K562 (cell line): ENCODE results near the gene AASDH. TPM values are rescaled to one million over a fixed set of nuclear protein-coding genes. Genes with fewer than 3 reads are reported as not detected.
A peak's percentile ranks its signal among the peaks of the same experiment; 100 is the strongest.

Experiments used
- ATAC-seq: fragments of 200-7000 bp; cut with Tn5 transposase; 3 replicates; pipeline ENCODE4 v1.9.1; 2020; ENCODE audit warnings: moderate library complexity
- BruUV-seq: library from RNA; stranded (reverse); fragments of 400-500 nt; replicated peaks from 2 replicates; lab custom pipeline; 2021; lab: Mats Ljungman, UMichigan
- CTCF ChIA-PET: fragments of 300-600 bp; formaldehyde crosslinking; extraction: SDS; loops from one replicate; lab custom pipeline; 2021; ENCODE audit warnings: low intra/inter-chr PET ratio; lab: Yijun Ruan, JAX
- POLR2A ChIA-PET: fragments of 300-600, 350-650 bp; sonication (Branson Sonifier 250); formaldehyde crosslinking; extraction: SDS; loops from one replicate; lab custom pipeline; 2021; ENCODE audit warnings: antibody characterized with exemption, inconsistent platforms; lab: Yijun Ruan, JAX
- DNase-seq, 4 experiments: peaks; one replicate each; pipeline versions ENCODE4 v3.0.0 to v3.0.0-alpha.2; 2011 to 2018; ENCODE audit warnings: low spot score in 3 of 4, mixed read lengths in 3 of 4; ENCODE audit errors: extremely low read depth in 1 of 4
- FAIRE-seq: peaks from 2 replicates; lab custom pipeline; 2011; peaks lifted over from hg19 to GRCh38; lab: Jason Lieb, UNC
- H2AFZ ChIP-seq: 2 replicates; pipeline ENCODE4 v1.6.0; 2011; ENCODE audit warnings: low read depth, low read length, control low read depth, inconsistent platforms
- H3K27ac ChIP-seq: fragments of 200-600 bp; 3 replicates; pipeline ENCODE4 v1.8.0; 2011; ENCODE audit warnings: low read depth, mild to moderate bottlenecking, control low read depth, inconsistent platforms, low read length, moderate library complexity, mixed read lengths; ENCODE audit errors: extremely low read depth
- H3K27me3 ChIP-seq, 2 experiments: fragments of 300-600 bp in 1 of 2; 2 replicates in 1 of 2; 3 replicates in 1 of 2; pipeline versions ENCODE4 v1.6.0 to v1.8.0; 2011; ENCODE audit warnings: inconsistent platforms in 2 of 2, low read length in 2 of 2, mild to moderate bottlenecking in 1 of 2, mixed read lengths in 1 of 2, moderate library complexity in 1 of 2; ENCODE audit not compliant: control insufficient read depth in 2 of 2, insufficient read depth in 2 of 2
- H3K36me3 ChIP-seq: fragments of 300-600 bp; 3 replicates; pipeline ENCODE4 v1.8.0; 2011; ENCODE audit warnings: mild to moderate bottlenecking, low read length, inconsistent platforms; ENCODE audit not compliant: control insufficient read depth, insufficient read depth
- H3K4me1 ChIP-seq, 2 experiments: fragments of 200-600 bp in 1 of 2; replicated peaks in 1 of 2; 2 replicates in 1 of 2; 3 replicates in 1 of 2; pipeline versions ENCODE4 v1.5.1 to v1.8.0; 2011; ENCODE audit warnings: inconsistent platforms in 2 of 2, low read length in 2 of 2, mild to moderate bottlenecking in 1 of 2, mixed read lengths in 1 of 2, moderate library complexity in 1 of 2; ENCODE audit not compliant: control insufficient read depth in 2 of 2, insufficient read depth in 2 of 2
- H3K4me2 ChIP-seq: 2 replicates; pipeline ENCODE4 v1.6.1; 2011; ENCODE audit warnings: low read length, control low read depth, inconsistent platforms, mixed read lengths; ENCODE audit not compliant: insufficient read depth
- H3K4me3 ChIP-seq: fragments of 200-600 bp; sonication (generic), shearing (Covaris generic); 2 replicates; pipeline ENCODE4 v1.5.1; 2016; ENCODE audit warnings: control low read depth, inconsistent platforms
- H3K79me2 ChIP-seq: fragments of 200-600 bp; 3 replicates; pipeline ENCODE4 v1.8.0; 2011; ENCODE audit warnings: low read length, inconsistent platforms; ENCODE audit not compliant: control insufficient read depth, insufficient read depth
- H3K9ac ChIP-seq, 2 experiments: 2 replicates each; pipeline versions ENCODE4 v1.6.0 to v1.6.1; 2011; ENCODE audit warnings: low read depth in 2 of 2, low read length in 2 of 2, control low read depth in 1 of 2, inconsistent platforms in 1 of 2, mild to moderate bottlenecking in 1 of 2, mixed read lengths in 1 of 2; ENCODE audit not compliant: insufficient read depth in 1 of 2
- H3K9me1 ChIP-seq: one replicate; pipeline ENCODE4 v1.6.0; 2011; ENCODE audit warnings: inconsistent platforms, mild to moderate bottlenecking, low read length, moderate library complexity; ENCODE audit not compliant: control insufficient read depth, insufficient read depth
- H3K9me3 ChIP-seq: replicated peaks from 2 replicates; pipeline ENCODE4 v1.5.1; 2011; ENCODE audit warnings: low read depth, low read length, inconsistent platforms; ENCODE audit not compliant: control insufficient read depth, insufficient read depth
- H4K20me1 ChIP-seq: replicated peaks from 2 replicates; pipeline ENCODE4 v1.6.1; 2011; ENCODE audit warnings: low read length, inconsistent platforms, mixed read lengths; ENCODE audit not compliant: control insufficient read depth, insufficient read depth
- CEBPB ChIP-seq: fragments of 450-650 bp; IDR thresholded peaks from 2 replicates; pipeline ENCODE4 v1.6.1; 2016; ENCODE audit warnings: missing genetic modification characterization, missing compliant biosample characterization
- CEBPG ChIP-seq, 3 experiments: fragments of 200-800 bp in 1 of 3; sonication (Bioruptor generic) in 1 of 3; sonication (generic) in 1 of 3; formaldehyde crosslinking in 1 of 3; IDR thresholded peaks in 2 of 3; conservative IDR thresholded peaks in 1 of 3; 2 replicates each; pipeline versions ENCODE4 v1.6.1 to v1.8.0; 2016 to 2022; ENCODE audit warnings: missing compliant biosample characterization in 2 of 3, missing genetic modification characterization in 2 of 3, mild to moderate bottlenecking in 1 of 3, missing genetic modification reagents in 1 of 3
- EHMT2 ChIP-seq: fragments of 450-650 bp; IDR thresholded peaks from 2 replicates; pipeline ENCODE4 v1.6.1; 2018; ENCODE audit warnings: antibody characterized with exemption
- ETS1 ChIP-seq: conservative IDR thresholded peaks from 2 replicates; pipeline ENCODE4 v1.6.1; 2011; ENCODE audit warnings: low read depth, mild to moderate bottlenecking, low read length; ENCODE audit not compliant: control insufficient read depth
- FOXA3 ChIP-seq, 2 experiments: fragments of 450-650 bp in 1 of 2; sonication (generic) in 1 of 2; formaldehyde crosslinking; IDR thresholded peaks in 1 of 2; conservative IDR thresholded peaks in 1 of 2; 2 replicates each; pipeline versions ENCODE4 v1.4.0 to v1.8.0; 2020 to 2022; ENCODE audit warnings: mild to moderate bottlenecking in 2 of 2, missing genetic modification reagents in 1 of 2
- SLC30A9 ChIP-seq: fragments of 250-450 bp; sonication (Bioruptor Pico); IDR thresholded peaks from 2 replicates; pipeline ENCODE4 v1.8.0; 2022; ENCODE audit warnings: mild to moderate bottlenecking, moderate library complexity
- SRSF7 ChIP-seq: fragments of 200-400 bp; formaldehyde crosslinking; optimal IDR thresholded peaks from 2 replicates; pipeline ENCODE3; 2017; ENCODE audit warnings: mild to moderate bottlenecking, low read depth, low read length
- ZNF253 ChIP-seq: fragments of 250-450 bp; sonication (Bioruptor Pico); conservative IDR thresholded peaks from 2 replicates; pipeline ENCODE4 v1.6.1; 2021; ENCODE audit warnings: mild to moderate bottlenecking
- ZNF518B ChIP-seq: fragments of 250-450 bp; sonication (Bioruptor Pico); IDR thresholded peaks from 2 replicates; pipeline ENCODE4 v1.5.0; 2021; ENCODE audit warnings: mild to moderate bottlenecking, moderate library complexity
- ZNF766 ChIP-seq: fragments of 200-800 bp; sonication (Bioruptor generic); conservative IDR thresholded peaks from 2 replicates; pipeline ENCODE4 v1.6.1; 2016; ENCODE audit warnings: missing genetic modification characterization, missing compliant biosample characterization
- WGBS: fragments of 100-300 bp; shearing (Covaris generic); methylation state at CpG from one replicate; pipeline ENCODE4 v1.1.6; 2016; ENCODE audit warnings: low coverage, mixed read lengths; ENCODE audit not compliant: insufficient coverage; ENCODE audit errors: missing lambda C conversion rate; 5-methylcytosine and 5-hydroxymethylcytosine counted together
- in situ Hi-C: fragments of 300-500 bp; cut with MboI; formaldehyde crosslinking; loops from 4 replicates; pipeline ENCODE4 v1.15.0; 2018; ENCODE audit warnings: inconsistent platforms, mixed read lengths
- intact Hi-C: fragments of 100-400 bp; cut with micrococcal nuclease; formaldehyde crosslinking; loops from 2 replicates; pipeline ENCODE4 v1.14.2; 2022
- polyA plus RNA-seq, 8 experiments: library from polyadenylated mRNA; depleted of rRNA in 4 of 8; stranded (reverse) in 5 of 8; unstranded in 3 of 8; fragments of >200 nt; fragmentation: Nextera tagmentation in 2 of 8; fragmentation: Illumina TruSeq in 1 of 8; extraction: Ambion mirVana in 2 of 8; extraction: Trizol in 1 of 8; gene quantifications; 2 replicates each; pipeline versions ENCODE4 v1.2.1 to v1.2.3, GENCODE V29; 2011 to 2014; ENCODE audit warnings: inconsistent platforms in 1 of 8, missing spikeins in 1 of 8
- total RNA-seq, 7 experiments: library from RNA; depleted of rRNA in 6 of 7; stranded (reverse); fragments of >200 nt in 6 of 7; fragmentation: Illumina TruSeq in 2 of 7; extraction: Trizol in 2 of 7; gene quantifications; 2 replicates each; pipeline versions ENCODE4 v1.2.1 to v1.2.3, GENCODE V29; 2011 to 2021; ENCODE audit warnings: low replicate concordance in 1 of 7

Gene AASDH
- total and polyA plus RNA-seq, 9 of the 15 experiments (the other 6 are each of a cell fraction or from before 2014, with no cell fraction given): 8.6 to 29.7 (median 13.7) TPM

GRCh38 chr4:56386091-56386490 is 1.2 kb downstream of the AASDH start:
- 41% methylated on average over 4 of the region's 4 CpGs for WGBS
- no TSS peak for BruUV-seq

GRCh38 chr4:56375458-56375857 is 11.8 kb downstream of the AASDH start:
- no peaks in the 10 kb centered on the region for H3K27me3 ChIP-seq
- ChIA-PET POLR2A (interaction anchor here (0.9 to 1.1 kb wide), 2 partner anchors 9 to 12 kb away, joined by 3 to 4 read pairs; partner anchors contain the start of gene AASDH), CTCF (no interaction called here)
- intact Hi-C loops: no loop called here
- H3K4me1 ChIP-seq: no peaks in the 10 kb centered on the region; a peak in 1 of 5 replicates
- DNase-seq (peak in 1 of 4 experiments; percentile 13), FAIRE-seq (peak; percentile 55), ATAC-seq (0 out of 3 replicates have a peak, but pooled peaks have one; percentile 37)
- no peaks in the 10 kb centered on the region for H3K79me2 ChIP-seq
- H2AFZ ChIP-seq: no peak overlapping the region
- no peak overlapping the region for H3K4me3 ChIP-seq
- H3K36me3 ChIP-seq: peaks cover 14% of the 10 kb centered on the region; the same call in 2 of the 3 replicates
- in situ Hi-C loops: no loop called here
- no peaks in the 10 kb centered on the region for H3K9me1 ChIP-seq
- BruUV-seq: no TSS peak
- H3K27ac ChIP-seq: no peak overlapping the region
- 26% methylated on average over 2 of the region's 2 CpGs for WGBS
- no peak overlapping the region for H3K4me2 ChIP-seq
- H3K9ac ChIP-seq: no peak overlapping the region
- H4K20me1 ChIP-seq: no peaks in the 10 kb centered on the region
- no peaks in the 10 kb centered on the region for H3K9me3 ChIP-seq
- TF ChIP-seq SRSF7 (no peak), FOXA3 (CRISPR knock-in tag; conservative IDR thresholded peaks at IDR 0.05 in 1 of 2, IDR thresholded peaks at IDR 0.05 in 1 of 2) (no peak), ZNF253 (CRISPR knock-in tag) (no peak), ZNF518B (CRISPR knock-in tag) (no peak), EHMT2 (no peak), ZNF766 (CRISPR knock-in tag) (no peak), ETS1 (no peak)

More at GRCh38 chr4:56386091-56386490, 1.2 kb downstream of the AASDH start:
- FAIRE-seq: no peak
- Histone ChIP-seq H3K4me2 (peak overlapping the region; percentile 69), H3K9ac (peak overlapping the region in 1 of 2 experiments; percentile 66; a peak in 2 of 4 replicates), H3K27me3 (no peaks in the 10 kb centered on the region), H3K36me3 (peaks cover 6% of the 10 kb centered on the region; the same call in 1 of the 3 replicates), H3K9me3 (no peaks in the 10 kb centered on the region), H2AFZ (peak overlapping the region; percentile 73), H4K20me1 (no peaks in the 10 kb centered on the region), H3K27ac (peak overlapping the region; percentile 56; the same call in 2 of the 3 replicates), H3K9me1 (no peaks in the 10 kb centered on the region), H3K4me1 (peaks cover 3 to 17% of the 10 kb centered on the region in 2 experiments; a peak in 2 of 5 replicates), H3K79me2 (peaks cover 52% of the 10 kb centered on the region), H3K4me3 (peak overlapping the region; percentile 61)
- intact Hi-C loops (loop anchor here (5.0 to 10.0 kb wide), 3 partner anchors 81 to 441 kb away; partner anchors contain the start of genes CEP135 and SRP72), in situ Hi-C loops (no loop called here)
- peak; percentile 71 for TF ChIP-seq CEBPB
- no peak for TF ChIP-seq CEBPG (CRISPR knock-in tag; IDR thresholded peaks at IDR 0.05)
- TF ChIP-seq CEBPG (tag; conservative IDR thresholded peaks at IDR 0.05 in 1 of 2, IDR thresholded peaks at IDR 0.05 in 1 of 2): peak in 1 of 2 experiments; percentile 33; a peak in 1 of 4 replicates
- TF ChIP-seq SLC30A9 (CRISPR knock-in tag): no peak
- ChIA-PET POLR2A (interaction anchor here (1.6 to 1.8 kb wide), 2 partner anchors 31 to 50 kb away, joined by 5 to 13 read pairs; partner anchors contain the start of genes PAICS and PPAT), CTCF (no interaction called here)
- ATAC-seq: no peak
- no peak for DNase-seq
